ENCODE data around the gene CDK5RAP3.

CDK5RAP3 gene

GRCh38 chr17:48028736-48029135 is 57.8 kb downstream of the CDK5RAP3 start:
- DNase-seq (ENCODE audit: low read depth in 1 of 2, low spot score in 1 of 2), result no peak
- Histone ChIP-seq H3K4me3 (replicated peaks; ENCODE audit: insufficient read depth, low read length) (no peak overlapping the region), H3K27ac (replicated peaks) (no peak overlapping the region), H3K27me3 (ENCODE audit: insufficient read depth, poor library complexity, severe bottlenecking) (peaks cover 7% of the 10 kb centered on the region)
- TF ChIP-seq GABPA (IDR thresholded peaks at IDR 0.05; ENCODE audit: low read depth) (no peak), CTCF (IDR thresholded peaks at IDR 0.05; ENCODE audit: insufficient read depth, low read length) (no peak), POLR2AphosphoS5 (IDR thresholded peaks at IDR 0.05; ENCODE audit: low read depth) (no peak), REST (IDR thresholded peaks at IDR 0.05; ENCODE audit: insufficient replicate concordance, low read depth) (no peak), SPI1 (IDR thresholded peaks at IDR 0.05; ENCODE audit: borderline replicate concordance, low read depth) (no peak)

GRCh38 chr17:48030531-48030930 is 59.6 kb downstream of the CDK5RAP3 start:
- Histone ChIP-seq H3K27ac (replicated peaks) (no peak overlapping the region), H3K4me3 (replicated peaks; ENCODE audit: insufficient read depth, low read length) (no peak overlapping the region), H3K27me3 (ENCODE audit: insufficient read depth, poor library complexity, severe bottlenecking) (peaks cover 7% of the 10 kb centered on the region)
- no peak for DNase-seq (ENCODE audit: low read depth in 1 of 2, low spot score in 1 of 2)
- TF ChIP-seq CTCF (IDR thresholded peaks at IDR 0.05; ENCODE audit: insufficient read depth, low read length) (no peak), GABPA (IDR thresholded peaks at IDR 0.05; ENCODE audit: low read depth) (no peak), POLR2AphosphoS5 (IDR thresholded peaks at IDR 0.05; ENCODE audit: low read depth) (no peak), SPI1 (IDR thresholded peaks at IDR 0.05; ENCODE audit: borderline replicate concordance, low read depth) (no peak), REST (IDR thresholded peaks at IDR 0.05; ENCODE audit: insufficient replicate concordance, low read depth) (no peak)

All from HL-60 (cell line).